ENCODE data around the gene NRXN2.

The NRXN2 gene

DNA sequence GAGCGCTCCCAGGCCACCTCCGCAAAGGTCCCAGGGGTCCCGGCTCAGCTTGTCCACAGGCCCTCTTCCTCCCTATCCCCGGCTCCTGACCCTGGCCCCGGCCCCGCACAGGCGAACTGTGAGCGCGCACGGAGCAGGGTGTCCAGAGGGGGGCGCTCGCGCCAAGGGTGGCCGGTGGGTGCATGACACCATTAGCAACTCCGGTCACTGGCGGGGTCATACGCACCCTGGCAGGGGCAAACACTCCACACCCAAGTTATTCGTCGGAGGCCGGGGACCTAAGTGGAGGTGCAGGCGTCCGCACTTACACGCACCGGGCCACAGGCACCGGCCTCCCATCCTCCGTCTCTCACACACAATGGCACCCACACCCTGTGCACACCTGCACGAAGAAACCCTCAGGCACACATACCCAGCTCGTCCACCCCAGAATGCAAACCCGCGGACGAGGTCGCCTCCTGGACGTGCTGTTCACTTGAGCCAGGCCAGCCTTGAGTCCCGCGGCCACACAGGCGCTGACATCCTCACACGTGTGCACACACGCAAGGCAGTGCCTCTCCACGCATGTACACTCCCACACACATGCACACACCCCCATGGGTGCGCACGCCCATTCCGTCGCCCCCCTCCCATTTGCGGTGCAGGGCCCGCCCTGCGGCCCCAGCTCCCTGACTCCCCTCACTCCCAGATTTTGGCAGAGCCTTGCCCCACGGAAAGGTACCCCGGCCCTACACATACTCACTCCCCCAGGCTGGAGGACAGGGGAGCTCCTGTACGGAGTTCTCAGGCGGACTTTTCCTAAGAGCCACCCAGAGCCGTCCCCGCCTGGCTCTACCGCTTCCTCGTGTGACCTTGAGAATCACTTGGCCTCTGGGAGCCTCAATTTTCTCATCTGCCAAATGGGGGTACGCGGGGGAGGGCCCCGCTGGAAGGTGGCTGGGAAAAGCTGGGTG, 20.9 kb upstream of the NRXN2 start, which contains the start of gene RASGRP2:
Gene RASGRP2, minus strand, starts transcription at position 552 of the 953 bp plus-strand sequence. CDS start 1,276 bp downstream, outside the sequence.
- DNase-seq = no peak

DNA sequence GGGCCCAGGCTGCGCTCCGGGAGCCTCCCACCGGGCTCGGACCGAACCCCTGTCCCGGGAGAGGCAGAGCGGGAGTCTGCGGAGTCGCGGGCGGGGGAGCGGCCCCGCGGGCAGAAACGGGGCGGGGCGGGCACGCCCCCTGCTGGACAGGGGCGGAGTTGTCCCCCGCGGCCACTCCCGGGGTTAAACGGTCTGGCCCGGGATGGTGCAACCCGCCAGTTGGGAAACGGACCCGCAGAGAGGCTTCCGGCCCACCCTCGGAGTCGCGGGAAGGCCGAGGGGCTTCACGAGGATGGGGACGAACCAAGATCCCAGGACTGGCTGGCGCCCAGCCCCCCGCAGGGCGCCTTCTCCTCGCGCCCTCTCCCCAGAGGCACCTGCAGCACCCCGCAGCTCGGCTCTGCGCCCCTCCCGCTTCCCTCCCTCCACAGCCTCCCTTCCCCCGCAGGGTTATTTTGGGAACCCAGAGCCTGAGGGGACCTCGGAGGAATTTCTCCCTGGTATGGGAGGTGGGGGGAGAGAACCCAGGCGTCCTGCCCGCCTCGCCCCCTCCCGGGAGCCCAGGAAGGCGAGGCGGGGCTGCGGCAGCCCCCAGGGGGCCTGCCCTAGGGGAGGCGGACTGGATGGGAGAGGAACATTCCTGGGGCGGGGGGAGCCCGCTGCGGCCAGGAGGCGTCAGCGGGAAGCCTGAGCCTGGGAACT, 20.0 kb upstream of the NRXN2 start:
- DNase-seq = no peak

DNA sequence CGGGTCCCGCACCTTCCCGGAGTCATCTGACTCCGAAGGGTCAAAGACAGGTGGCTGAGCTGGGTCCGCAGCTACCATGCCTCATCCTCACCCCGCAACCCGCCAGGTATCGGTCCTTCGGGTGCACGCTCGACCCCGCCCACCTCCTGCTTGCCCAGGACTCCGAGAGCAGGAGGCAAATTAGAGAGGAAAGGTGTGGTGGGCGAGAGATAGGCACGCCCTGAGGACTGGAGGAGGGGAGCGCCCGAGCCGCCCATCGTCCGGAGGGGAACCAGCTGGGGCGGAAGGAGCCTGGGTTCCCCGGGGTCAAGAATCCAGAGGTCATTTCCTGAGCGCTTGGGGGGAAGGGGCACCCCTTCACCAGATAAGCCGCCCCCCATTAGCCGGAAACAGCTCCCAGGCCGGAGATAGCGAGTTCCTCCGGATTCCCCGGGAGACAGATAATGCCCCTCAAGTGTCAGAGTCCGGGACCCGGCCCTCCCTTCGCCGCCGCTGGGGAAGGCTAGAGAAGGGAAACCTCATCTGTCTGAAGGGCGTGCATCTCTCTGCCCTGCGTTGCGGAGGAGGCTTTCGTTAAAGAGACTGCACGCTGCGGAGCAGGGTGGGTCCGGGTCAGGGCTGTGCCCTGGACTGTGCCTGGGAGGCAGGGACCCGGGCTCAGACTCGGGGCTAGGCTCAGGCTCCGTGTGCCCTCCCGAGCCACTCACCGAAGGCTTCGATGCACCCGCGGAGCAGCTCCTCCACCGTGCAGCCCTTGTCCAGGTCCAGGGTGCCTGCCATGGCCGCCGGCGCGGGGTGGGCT, 19.3 kb upstream of the NRXN2 start:
- no peak for DNase-seq

DNA sequence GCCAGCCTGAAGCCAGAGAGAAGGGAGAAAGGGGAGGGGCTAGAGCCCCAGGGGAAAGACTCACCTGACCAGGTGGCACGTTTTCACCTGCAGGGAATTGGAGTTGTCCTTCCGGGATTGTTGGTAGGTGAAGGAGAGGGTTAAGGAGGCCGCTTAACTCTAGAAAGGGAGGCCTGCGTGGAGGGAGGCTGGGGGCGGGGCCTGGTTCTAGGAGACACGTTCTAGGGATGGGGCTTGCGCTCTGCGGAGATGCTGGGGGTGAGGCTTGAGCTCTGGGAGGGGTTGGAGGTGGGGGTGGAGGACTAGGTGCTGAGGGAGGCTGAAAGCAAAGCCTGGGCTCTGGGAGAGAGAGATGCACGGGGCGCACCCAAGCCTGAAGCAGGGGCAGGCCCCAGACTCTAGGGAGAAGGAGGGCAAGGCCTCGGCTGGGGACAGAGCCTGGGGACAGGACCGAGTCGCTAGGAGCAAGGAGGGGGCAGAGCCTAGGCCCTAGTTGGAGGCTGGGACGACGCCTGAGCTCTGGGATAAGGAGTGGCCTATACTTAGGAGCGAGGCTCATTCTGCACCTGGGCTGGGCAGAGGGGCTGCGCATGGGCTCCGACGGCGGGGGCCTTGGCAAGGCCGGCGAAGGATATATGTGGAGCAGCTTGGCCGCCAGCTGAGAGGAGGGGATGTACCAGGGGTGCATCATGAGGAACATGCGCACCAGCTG, 18.5 kb upstream of the NRXN2 start:
- no peak for DNase-seq

DNA sequence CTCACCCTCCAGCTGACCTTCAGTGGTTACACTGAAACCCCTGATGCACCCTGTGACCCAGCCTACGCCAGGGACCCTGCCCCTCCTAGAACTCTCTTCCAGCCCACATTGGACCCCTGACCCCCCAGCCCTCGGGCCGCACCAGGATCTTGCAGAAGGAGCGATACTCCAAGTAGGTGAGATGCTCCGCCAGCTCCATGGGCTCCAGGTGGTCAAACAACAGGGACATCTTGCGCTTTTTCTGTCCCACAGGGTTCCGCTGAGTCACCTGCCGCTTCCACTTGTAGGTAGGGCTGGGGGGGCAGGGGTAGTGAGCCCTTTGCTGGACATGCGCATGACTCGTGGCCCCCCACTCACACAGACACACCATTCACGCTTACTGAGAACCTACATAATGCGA, 16.9 kb upstream of the NRXN2 start:
- no peak for DNase-seq

DNA sequence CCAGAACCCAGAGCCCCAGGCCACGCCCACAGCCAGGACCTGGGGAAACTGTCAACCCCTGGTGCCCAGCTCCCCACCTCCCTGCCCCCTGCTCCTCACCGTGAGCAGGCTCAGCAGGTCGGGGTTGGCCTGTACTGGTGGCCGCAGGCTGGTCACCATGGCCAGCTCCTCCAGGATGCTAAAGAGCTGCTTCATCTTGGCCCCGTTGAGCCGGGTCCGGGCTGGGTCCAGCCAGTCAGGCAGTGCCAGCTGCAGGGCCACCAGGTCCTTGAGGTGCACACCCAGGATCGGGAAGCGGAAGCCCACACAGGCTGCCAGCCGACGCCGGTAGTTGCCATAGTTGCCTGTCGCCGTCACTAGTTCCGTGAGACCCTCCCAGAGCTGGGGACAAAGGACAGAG, 13.7 kb upstream of the NRXN2 start:
- no peak for DNase-seq

DNA sequence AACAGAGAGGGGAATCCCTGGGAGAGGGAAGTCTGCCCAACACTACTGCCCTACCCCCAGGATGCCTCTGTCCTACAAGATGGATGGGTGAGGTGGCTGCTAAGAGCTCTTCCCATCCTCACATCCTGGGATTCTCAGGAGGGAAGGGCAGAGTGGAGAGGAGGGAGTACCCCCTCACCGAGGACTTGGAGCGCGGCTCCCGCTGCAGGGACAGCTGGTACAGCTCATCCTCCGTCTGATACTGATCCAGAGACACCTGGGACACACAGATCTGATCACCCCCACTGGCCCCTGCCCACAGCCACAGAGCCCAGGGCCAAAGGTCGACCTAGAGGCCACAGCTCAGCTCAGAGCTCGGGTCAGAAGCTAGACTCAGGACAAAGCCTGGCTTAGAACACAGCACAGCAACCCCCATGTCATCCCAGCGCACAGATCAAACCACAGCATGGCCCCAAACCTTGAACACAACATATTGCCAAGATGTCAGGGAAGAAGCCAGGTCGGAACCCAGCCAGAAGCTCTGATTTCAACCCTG, 12.8 kb upstream of the NRXN2 start:
- DNase-seq = no peak

DNA sequence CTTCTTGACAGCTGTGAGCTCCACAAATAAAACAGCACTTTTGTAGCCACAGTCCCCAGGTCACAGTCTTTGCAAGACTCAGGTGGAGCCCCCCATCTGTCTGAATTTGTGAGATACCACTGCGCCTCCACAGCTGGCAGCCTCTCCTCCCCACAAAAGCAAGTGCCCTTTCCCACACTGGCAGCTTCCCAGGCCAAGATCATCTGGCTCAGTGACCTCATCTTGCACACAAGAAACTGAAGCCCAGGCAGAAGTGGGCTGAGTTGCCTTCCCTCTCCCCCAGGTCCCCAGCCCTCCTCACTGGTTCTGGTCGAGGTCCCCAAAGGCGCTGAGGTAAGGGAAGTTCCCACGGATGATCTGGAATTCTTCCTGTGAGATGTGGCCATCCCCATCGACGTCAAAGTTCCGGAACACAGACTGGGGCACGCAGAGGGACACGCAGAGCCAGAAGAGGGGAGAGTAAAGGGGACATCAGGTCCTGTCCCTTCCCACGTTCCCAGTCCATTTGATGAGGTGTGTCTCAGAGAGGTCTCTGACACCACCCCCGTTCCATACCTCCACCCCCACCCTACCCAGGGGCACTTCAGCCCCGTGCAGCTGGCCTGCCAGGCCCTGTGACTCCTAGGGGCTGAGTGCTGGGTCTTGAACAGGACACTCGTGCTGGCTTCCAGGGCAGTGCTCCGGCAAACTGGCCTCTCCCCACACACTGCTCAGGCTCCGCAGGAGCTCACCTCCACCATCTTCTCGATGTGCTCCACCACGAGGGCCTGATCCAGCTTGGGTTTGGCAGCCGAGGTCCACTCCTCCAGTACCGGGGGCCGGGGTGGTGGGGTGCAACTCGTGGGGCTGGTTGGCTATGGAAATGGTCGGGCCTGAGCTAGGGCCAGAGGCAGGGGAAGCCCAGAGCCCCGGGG, 12.1 kb upstream of the NRXN2 start:
- no peak for DNase-seq

DNA sequence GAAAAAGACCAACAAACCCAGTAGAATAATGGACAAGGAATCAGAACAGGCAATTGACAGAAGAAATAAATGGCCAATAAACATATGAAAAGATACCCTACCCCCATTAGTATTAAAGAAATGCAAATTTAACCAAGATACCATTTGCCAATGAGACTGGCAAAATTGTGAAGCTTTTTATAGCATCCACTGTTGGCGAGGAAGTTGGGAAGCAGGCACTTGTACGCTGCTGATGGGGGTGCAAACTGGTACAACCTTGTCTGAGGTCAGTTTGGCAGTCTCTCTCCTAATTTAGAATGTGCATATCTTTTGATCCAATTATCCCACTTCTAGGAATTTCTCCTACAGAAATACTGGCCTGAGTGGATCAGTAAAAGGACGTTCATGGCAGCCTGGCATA, 8.6 kb upstream of the NRXN2 start:
- DNase-seq = no peak

DNA sequence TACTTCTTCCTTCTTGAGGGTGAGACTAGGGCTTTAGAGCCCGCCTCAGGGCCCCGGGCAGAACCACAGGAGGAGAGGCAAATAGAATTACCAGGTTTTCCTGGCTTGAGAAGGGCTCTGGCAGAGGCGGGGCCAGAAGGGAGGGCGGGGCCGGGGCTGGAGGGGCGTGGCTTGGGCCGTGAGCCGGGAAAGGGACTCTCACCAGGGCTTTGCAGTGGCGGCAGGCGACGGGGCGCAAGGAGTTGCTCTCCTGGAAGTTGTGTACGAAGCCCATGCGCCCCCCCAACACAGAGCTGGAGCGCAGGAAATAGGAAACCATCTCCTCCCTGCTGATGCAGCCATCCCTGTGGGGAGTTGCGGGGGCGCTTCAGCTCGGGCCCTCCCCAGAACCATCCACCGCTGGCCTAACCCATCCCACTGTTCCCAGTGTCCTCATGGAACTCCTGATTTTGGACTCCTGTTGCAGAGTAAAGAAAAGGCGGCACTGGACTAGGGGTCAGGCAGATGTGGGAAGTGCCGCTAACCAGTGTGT, 6.9 kb upstream of the NRXN2 start:
- no peak for DNase-seq

DNA sequence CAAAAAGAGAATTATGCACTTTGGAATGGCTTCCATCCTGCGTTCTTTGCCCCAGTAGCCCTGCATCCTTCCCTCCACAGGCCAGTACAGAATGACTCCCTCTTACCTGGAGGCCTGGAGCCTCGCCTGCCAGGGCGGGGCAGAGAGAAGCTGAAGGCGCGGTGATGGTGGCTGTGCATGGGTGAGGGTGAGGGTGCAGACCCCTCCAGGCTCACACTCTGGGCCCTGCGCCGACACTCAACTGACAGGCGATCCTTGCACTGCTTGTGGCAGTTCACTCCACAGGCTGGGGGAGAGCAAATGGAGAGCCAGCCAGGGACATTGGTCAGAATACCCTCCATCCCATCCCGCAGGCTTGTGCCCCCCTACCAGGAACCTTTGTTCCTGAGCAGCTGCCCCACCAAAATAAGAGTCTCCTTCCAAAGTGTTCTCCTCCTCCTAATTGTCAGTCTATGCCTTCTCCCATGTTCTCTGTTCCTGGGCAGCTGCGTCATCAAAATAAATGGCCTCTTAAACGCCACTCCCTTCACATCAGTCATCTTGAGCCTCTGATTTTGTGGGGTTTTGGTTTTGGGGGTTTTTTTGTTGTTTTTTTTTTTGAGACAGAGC, 5.9 kb upstream of the NRXN2 start:
- DNase-seq = no peak

DNA sequence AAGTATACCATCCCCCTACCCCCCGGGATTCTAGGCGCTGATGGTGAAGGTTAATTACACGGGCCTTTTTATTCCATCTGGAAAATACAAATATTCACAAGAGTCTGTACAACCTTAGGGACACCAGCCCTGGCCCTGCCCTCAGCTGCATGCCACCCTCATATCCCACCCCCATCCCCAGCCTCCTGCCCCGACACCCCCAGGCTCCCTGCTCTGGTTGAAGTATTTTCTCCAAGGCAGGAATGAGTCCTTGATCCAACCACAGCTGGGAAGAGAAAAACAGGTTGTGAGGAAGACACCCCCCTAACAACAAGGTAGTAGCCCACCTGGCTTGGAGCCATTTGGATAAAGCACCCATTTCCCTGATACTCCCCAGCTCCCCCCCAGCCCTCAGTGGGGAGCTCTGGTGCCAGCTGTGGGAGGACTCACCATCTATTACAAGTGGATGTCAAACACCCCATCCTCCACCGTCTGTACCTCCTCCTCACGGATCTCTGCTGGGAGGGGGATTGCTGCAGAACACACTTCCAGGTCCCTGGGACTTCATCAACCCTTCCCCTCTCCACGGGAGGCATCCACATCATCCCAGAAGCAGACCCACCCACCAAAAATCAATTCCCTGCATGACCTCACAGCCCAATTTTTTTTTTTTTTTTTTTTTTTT, 4.0 kb upstream of the NRXN2 start:
- no peak for DNase-seq

DNA sequence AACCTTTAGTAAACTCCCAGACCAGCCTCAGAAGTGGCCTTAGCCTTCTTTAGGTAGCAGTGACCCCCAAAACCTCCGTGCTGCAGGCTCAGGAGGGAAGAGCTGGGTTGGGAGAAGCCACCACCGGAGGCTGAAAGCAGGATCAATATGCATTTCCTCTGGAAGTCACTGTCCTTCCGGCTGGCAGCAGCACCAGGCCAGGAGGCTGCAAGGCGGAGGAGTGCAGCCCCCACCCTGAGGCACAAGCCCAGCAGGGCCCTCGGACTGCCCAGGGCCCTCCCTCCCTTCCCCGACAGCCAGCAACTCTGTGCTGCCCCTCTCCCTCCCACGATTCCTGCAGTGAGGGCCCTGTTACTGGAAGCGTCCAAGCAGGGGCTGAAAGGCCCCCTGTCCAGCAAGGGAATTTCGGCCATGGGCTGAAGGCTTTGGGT, 3.2 kb upstream of the NRXN2 start:
- DNase-seq = no peak

DNA sequence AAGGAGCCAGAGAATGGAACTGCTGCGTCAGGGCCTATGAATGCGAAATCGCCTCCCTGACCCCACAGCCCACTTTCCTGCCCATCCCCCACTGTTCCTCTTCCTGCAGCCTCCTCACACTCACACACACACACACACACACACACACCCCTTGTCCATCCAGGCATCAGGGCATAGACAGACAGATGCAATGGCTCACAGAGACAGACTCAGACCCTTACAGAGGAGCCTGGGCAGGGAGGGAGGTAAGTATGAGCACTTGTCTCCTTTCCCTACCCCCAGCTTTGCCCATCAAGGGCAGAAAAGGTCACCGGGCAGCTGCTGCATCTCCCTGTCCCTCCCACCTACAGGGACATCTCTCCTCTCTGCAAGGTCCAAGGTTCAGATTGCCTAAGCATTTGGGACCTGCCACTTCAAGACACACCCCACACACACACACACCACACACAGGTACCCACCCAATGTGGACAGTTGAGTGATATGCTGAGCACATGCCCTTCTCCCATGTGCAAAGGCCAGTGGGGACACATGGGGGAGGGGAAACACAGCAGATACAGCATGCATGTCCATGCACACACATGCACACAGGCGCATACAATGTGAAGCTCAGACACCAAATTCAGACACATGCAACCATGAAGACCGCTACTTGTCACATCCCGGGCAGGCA, 2.0 kb upstream of the NRXN2 start:
- DNase-seq = no peak

DNA sequence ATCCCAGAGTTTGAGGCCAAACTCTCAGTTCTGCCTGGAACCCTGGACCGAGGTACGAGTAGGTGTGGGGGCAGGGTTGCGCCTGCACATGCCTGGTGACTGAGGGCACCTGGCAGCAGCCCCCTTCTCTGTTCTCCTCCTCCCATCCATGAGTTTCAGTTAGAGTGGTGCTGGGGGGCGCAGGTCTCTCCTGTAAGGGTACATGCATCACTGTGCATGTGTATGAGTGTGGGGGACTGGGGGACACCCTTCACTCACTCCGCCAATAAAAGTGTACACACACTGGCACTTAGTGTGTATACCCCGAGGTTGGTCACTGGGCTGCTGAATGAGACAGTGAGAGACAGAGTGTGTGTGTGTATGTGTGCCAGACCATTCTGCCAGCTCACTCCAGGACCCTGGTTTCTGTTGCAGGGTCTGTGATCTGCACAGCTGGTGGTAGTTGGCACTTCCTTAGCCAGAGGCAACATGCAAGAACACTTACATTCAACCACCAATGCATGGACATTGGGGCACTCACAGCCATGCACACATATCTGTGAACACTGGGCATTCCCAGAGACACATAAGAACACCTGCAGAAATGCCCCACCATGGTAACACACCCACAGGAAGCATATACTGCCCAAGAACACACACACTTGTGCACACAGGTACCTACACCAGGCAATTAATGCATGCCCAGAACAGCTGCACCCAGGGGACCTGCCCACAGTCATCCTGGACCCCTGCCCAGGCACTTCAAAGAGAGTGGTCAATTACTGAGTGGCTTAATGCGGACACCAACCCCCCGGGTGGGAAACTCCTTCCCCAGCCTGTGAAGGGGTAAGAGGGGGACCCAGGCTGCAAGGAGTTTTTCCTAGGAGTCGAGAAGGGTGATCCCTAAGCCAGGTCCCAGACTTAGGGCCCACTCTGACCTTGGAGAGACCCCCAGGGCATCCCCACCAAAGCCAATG, 1.2 kb upstream of the NRXN2 start:
- no peak for DNase-seq

DNA sequence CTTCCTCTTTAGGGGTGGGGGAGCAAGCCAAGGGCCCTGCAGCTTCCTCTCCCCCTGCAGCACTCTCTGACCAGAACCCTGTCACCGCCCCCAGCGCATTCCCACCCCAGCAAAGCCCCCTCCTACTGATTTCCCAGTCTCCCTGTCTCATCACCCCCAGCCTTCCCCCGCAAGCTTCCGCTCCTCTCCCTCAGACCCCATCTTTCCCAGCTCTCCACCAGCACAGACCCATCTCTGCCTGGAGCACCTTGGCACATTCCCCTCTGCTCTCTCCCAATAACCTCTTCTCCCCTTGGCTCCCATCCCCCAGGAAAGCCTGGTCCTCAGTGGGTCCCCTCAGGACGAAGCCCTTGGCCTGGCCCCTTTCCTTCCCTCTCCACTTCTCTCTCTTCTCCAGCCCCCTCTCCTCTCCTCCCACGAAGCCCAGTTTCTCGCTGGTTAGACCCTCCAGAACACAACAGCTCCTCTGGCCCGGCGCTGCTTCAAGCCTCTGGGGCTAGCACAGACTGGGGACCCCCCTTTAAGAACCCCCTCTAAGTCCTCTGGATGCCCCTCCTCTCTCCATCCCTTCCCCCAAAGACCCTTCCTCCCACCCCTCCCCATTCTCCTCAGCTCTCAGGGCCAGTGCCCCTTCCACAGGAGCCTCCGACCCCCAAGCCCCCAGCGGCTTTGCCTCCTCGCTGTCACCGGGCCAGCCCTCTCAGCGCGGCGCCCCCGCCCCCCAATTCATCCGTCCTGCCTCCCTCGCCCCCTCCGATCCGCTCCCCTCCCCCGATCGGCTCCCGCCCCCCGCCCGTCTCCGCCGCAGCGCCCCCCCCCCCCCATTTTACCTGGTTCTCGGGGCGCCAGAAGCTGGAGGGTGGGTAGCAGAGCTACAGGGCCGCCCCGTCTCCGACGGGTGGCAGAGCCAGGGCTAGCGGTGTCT, 594 bp downstream of the NRXN2 start:
- DNase-seq = no peak

DNA sequence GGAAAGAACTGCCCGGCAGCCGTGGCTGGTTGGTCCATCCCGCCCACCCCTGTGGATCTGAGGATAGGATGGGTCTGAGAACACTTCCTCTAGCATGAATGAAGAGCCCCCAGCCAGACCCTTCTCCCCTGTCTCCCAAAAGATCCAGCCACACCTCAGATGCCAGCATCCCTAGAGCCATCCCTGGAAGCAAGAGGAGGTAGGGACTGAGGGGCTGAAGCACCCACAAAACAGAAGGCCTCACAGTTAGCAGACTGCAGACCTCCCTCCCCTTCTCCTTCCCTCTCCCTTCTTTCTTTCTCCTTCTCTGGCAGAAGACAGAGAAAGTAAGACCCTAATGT, 1.7 kb downstream of the NRXN2 start:
- no peak for DNase-seq

Data from fibroblast of skin of abdomen (primary cell).